WTC11 (cell line): ENCODE results near the gene CCR5. TPM values are rescaled to one million over a fixed set of nuclear protein-coding genes. Genes with fewer than 3 reads are reported as not detected.

Experiments
- ATAC-seq: fragments of 200-7000 bp; cut with Tn5 transposase; 2 replicates; pipeline ENCODE4 v1.10.0; 2021; ENCODE audit warnings: mild to moderate bottlenecking, moderate library complexity
- CTCF ChIA-PET: fragments of 300-600 bp; sonication (Branson Sonifier 250); formaldehyde crosslinking; loops from one replicate; lab custom pipeline; 2021; ENCODE audit warnings: antibody characterized with exemption; lab: Charles Lee
- POLR2A ChIA-PET: fragments of 350-600 bp; sonication (Branson Sonifier 250); formaldehyde crosslinking; loops from one replicate; lab custom pipeline; 2021; ENCODE audit warnings: antibody characterized with exemption; lab: Charles Lee
- DNase-seq: peaks from one replicate; pipeline ENCODE4 v3.0.0; 2021; ENCODE audit warnings: low spot score
- H3K27ac Mint-ChIP-seq: 2 replicates; pipeline ENCODE4 v1.8.0; 2021; ENCODE audit warnings: mixed read lengths
- H3K27me3 Mint-ChIP-seq: 2 replicates; pipeline ENCODE4 v1.8.0; 2021; ENCODE audit warnings: low read depth, mild to moderate bottlenecking, moderate library complexity, mixed read lengths
- H3K36me3 Mint-ChIP-seq: 2 replicates; pipeline ENCODE4 v1.8.0; 2021; ENCODE audit warnings: mixed read lengths
- H3K4me1 Mint-ChIP-seq: 2 replicates; pipeline ENCODE4 v1.8.0; 2022; ENCODE audit warnings: mixed read lengths
- H3K4me3 Mint-ChIP-seq: 2 replicates; pipeline ENCODE4 v1.8.0; 2021; ENCODE audit warnings: mild to moderate bottlenecking, moderate library complexity, mixed read lengths
- H3K9me3 Mint-ChIP-seq: 2 replicates; pipeline ENCODE4 v1.8.0; 2021; ENCODE audit warnings: mixed read lengths
- ARID4B ChIP-seq: sonication (generic); formaldehyde crosslinking; IDR thresholded peaks from 2 replicates; pipeline ENCODE4 v1.8.0; 2023; ENCODE audit warnings: missing genetic modification reagents, mild to moderate bottlenecking, borderline replicate concordance
- ATF6 ChIP-seq: sonication (generic); formaldehyde crosslinking; IDR thresholded peaks from 2 replicates; pipeline ENCODE4 v1.8.1; 2023; ENCODE audit warnings: mild to moderate bottlenecking, missing genetic modification reagents
- E2F5 ChIP-seq: sonication (generic); formaldehyde crosslinking; IDR thresholded peaks from 2 replicates; pipeline ENCODE4 v1.8.1; 2022; ENCODE audit warnings: mild to moderate bottlenecking, moderate library complexity, missing genetic modification reagents
- GABPB1 ChIP-seq: sonication (generic); formaldehyde crosslinking; IDR thresholded peaks from 2 replicates; pipeline ENCODE4 v1.8.1; 2023; ENCODE audit warnings: mild to moderate bottlenecking, missing genetic modification reagents
- HMGXB4 ChIP-seq: sonication (generic); formaldehyde crosslinking; IDR thresholded peaks from 2 replicates; pipeline ENCODE4 v1.8.1; 2023; ENCODE audit warnings: mild to moderate bottlenecking, moderate library complexity, missing genetic modification reagents
- JAZF1 ChIP-seq: fragments of 250-450 bp; sonication (Bioruptor Pico); IDR thresholded peaks from 2 replicates; pipeline ENCODE4 v1.9.0; 2021; ENCODE audit warnings: moderate library complexity, mild to moderate bottlenecking, inconsistent platforms
- JUN ChIP-seq: sonication (generic); formaldehyde crosslinking; IDR thresholded peaks from 2 replicates; pipeline ENCODE4 v1.8.0; 2023; ENCODE audit warnings: mild to moderate bottlenecking, missing genetic modification reagents
- MLX ChIP-seq: sonication (generic); formaldehyde crosslinking; IDR thresholded peaks from 2 replicates; pipeline ENCODE4 v1.8.1; 2023; ENCODE audit warnings: mild to moderate bottlenecking, missing genetic modification reagents, moderate library complexity
- MXD4 ChIP-seq: fragments of 250-450 bp; sonication (Bioruptor Pico); IDR thresholded peaks from 2 replicates; pipeline ENCODE4 v1.8.0; 2021; ENCODE audit warnings: mild to moderate bottlenecking, moderate library complexity, borderline replicate concordance
- MYBL2 ChIP-seq: sonication (generic); formaldehyde crosslinking; IDR thresholded peaks from 2 replicates; pipeline ENCODE4 v1.8.1; 2023; ENCODE audit warnings: mild to moderate bottlenecking, moderate library complexity, missing genetic modification reagents
- NFYB ChIP-seq: sonication (generic); formaldehyde crosslinking; conservative IDR thresholded peaks from 2 replicates; pipeline ENCODE4 v1.8.0; 2022; ENCODE audit warnings: low read depth, missing genetic modification reagents
- SMAD4 ChIP-seq: sonication (generic); formaldehyde crosslinking; IDR thresholded peaks from 2 replicates; pipeline ENCODE4 v1.8.0; 2022; ENCODE audit warnings: mild to moderate bottlenecking, missing genetic modification reagents
- TEAD4 ChIP-seq: sonication (generic); formaldehyde crosslinking; IDR thresholded peaks from 2 replicates; pipeline ENCODE4 v1.8.0; 2022; ENCODE audit warnings: mild to moderate bottlenecking, missing genetic modification reagents
- ZNF219 ChIP-seq: sonication (generic); formaldehyde crosslinking; IDR thresholded peaks from 2 replicates; pipeline ENCODE4 v1.8.0; 2023; ENCODE audit warnings: missing genetic modification reagents, mild to moderate bottlenecking, borderline replicate concordance
- ZNF281 ChIP-seq: sonication (generic); formaldehyde crosslinking; IDR thresholded peaks from 2 replicates; pipeline ENCODE4 v1.8.0; 2023; ENCODE audit warnings: mild to moderate bottlenecking, missing genetic modification reagents
- ZNF396 ChIP-seq: fragments of 250-450 bp; sonication (Bioruptor Pico); IDR thresholded peaks from 2 replicates; pipeline ENCODE4 v1.8.0; 2021; ENCODE audit warnings: mild to moderate bottlenecking, moderate library complexity, borderline replicate concordance
- ZNF423 ChIP-seq: fragments of 250-450 bp; sonication (Bioruptor Pico); IDR thresholded peaks from 2 replicates; pipeline ENCODE4 v2.1.2; 2022; ENCODE audit warnings: mild to moderate bottlenecking, moderate library complexity
- ZNF512 ChIP-seq: sonication (generic); formaldehyde crosslinking; IDR thresholded peaks from 2 replicates; pipeline ENCODE4 v1.8.1; 2022; ENCODE audit warnings: missing genetic modification reagents, borderline replicate concordance
- total RNA-seq: library from RNA; stranded (reverse); gene quantifications from 3 replicates; pipeline ENCODE4 v1.2.3, GENCODE V29; 2021

Gene CCR5
- total RNA-seq, 1 experiment from 2014 or later = not detected

- H3K9me3 Mint-ChIP-seq = no peaks in the 10 kb centered on the region
- H3K36me3 Mint-ChIP-seq = no peaks in the 10 kb centered on the region
- peaks cover 8% of the 10 kb centered on the region for H3K27me3 Mint-ChIP-seq
- ATAC-seq = no peak
- no peak overlapping the region for H3K4me3 Mint-ChIP-seq
- no peak for DNase-seq
- H3K27ac Mint-ChIP-seq = no peak overlapping the region
- TF ChIP-seq HMGXB4 (CRISPR knock-in tag) (no peak), ZNF512 (no peak), ZNF423 (CRISPR knock-in tag) (no peak), GABPB1 (no peak), TEAD4 (CRISPR knock-in tag) (no peak), JAZF1 (no peak), NFYB (CRISPR knock-in tag) (no peak), ZNF396 (CRISPR knock-in tag) (no peak), MXD4 (no peak)
- H3K4me1 Mint-ChIP-seq = peaks cover 13% of the 10 kb centered on the region
- CTCF ChIA-PET = interaction anchor here (0.7 to 5.5 kb wide), 12 partner anchors 9 to 293 kb away, joined by 3 to 68 read pairs (median 4); partner anchors contain the start of genes CCR1 and CCR2
- POLR2A ChIA-PET = interaction anchor here (0.8 kb wide), 1 partner anchor 9 kb away, joined by 3 read pairs; no protein-coding TSS in a partner anchor
These were observed 2.0 kb downstream of the CCR5 start for GRCh38 chr3:46372492-46373359.

GRCh38 chr3:46374755-46375154, 4.0 kb downstream of the CCR5 start:
- ATAC-seq = no peak
- Mint-ChIP-seq H3K36me3 (no peaks in the 10 kb centered on the region), H3K27me3 (peaks cover 8% of the 10 kb centered on the region), H3K9me3 (no peaks in the 10 kb centered on the region), H3K4me3 (no peak overlapping the region), H3K4me1 (peaks cover 16% of the 10 kb centered on the region), H3K27ac (no peak overlapping the region)
- POLR2A ChIA-PET = no interaction called here
- CTCF ChIA-PET = interaction anchor here (1.4 to 2.0 kb wide), 2 partner anchors 52 to 167 kb away, joined by 3 to 7 read pairs; partner anchors contain the start of gene CCR1
- DNase-seq = no peak
- no peak for TF ChIP-seq E2F5
- no peak for TF ChIP-seq MYBL2 (CRISPR knock-in tag)
- no peak for TF ChIP-seq JUN (CRISPR knock-in tag)
- TF ChIP-seq SMAD4 (CRISPR knock-in tag) = no peak
- TF ChIP-seq MLX = no peak
- no peak for TF ChIP-seq ATF6 (CRISPR knock-in tag)
- TF ChIP-seq ARID4B (CRISPR knock-in tag) = no peak
- no peak for TF ChIP-seq ZNF396 (CRISPR knock-in tag)
- TF ChIP-seq ZNF219 (CRISPR knock-in tag) = no peak
- no peak for TF ChIP-seq ZNF281 (CRISPR knock-in tag)
